GM12878 (cell line): ENCODE data around the gene UST. TPM values are rescaled to one million over a fixed set of nuclear protein-coding genes. Genes with fewer than 3 reads are reported as not detected.
A peak's percentile ranks its signal among the peaks of the same experiment; 100 is the strongest.

ENCODE experiments used
- CBX3 ChIP-seq: fragments of 200-600 bp; sonication (generic); IDR thresholded peaks from 2 replicates; pipeline ENCODE4 v1.6.1; 2016; ENCODE audit warnings: low read depth, borderline replicate concordance
- EP300 ChIP-seq, 2 experiments: fragments of 150-350 bp in 1 of 2; IDR thresholded peaks; 2 replicates each; pipeline ENCODE4 v1.6.1; 2011 to 2012; ENCODE audit warnings: low read depth in 2 of 2, low read length in 2 of 2, borderline replicate concordance in 1 of 2, improper control_type of control experiment in 1 of 2, inconsistent platforms in 1 of 2; ENCODE audit not compliant: control insufficient read depth in 1 of 2
- ESRRA ChIP-seq: IDR thresholded peaks from 2 replicates; pipeline ENCODE4 v1.6.1; 2012; ENCODE audit warnings: mild to moderate bottlenecking, low read length, improper control_type of control experiment
- ETV6 ChIP-seq, 2 experiments: fragments of 450-650 bp in 1 of 2; IDR thresholded peaks in 1 of 2; conservative IDR thresholded peaks in 1 of 2; 2 replicates each; pipeline ENCODE4 v1.6.1; 2014; ENCODE audit warnings: antibody characterized with exemption in 1 of 2, borderline replicate concordance in 1 of 2, low read depth in 1 of 2, mild to moderate bottlenecking in 1 of 2, moderate library complexity in 1 of 2
- MEF2A ChIP-seq: IDR thresholded peaks from 2 replicates; pipeline ENCODE4 v1.6.1; 2011; ENCODE audit warnings: low read depth, mild to moderate bottlenecking, low read length, moderate library complexity; ENCODE audit not compliant: insufficient read depth
- MTA3 ChIP-seq: IDR thresholded peaks from 2 replicates; pipeline ENCODE4 v1.6.1; 2012; ENCODE audit warnings: low read length, inconsistent platforms, borderline replicate concordance
- NFYB ChIP-seq: IDR thresholded peaks from 2 replicates; pipeline ENCODE4 v1.6.1; 2011; ENCODE audit warnings: low read depth, mild to moderate bottlenecking, low read length, improper control_type of control experiment, moderate library complexity; ENCODE audit not compliant: insufficient read depth
- YY1 ChIP-seq: IDR thresholded peaks from 2 replicates; pipeline ENCODE4 v1.6.1; 2011; ENCODE audit warnings: low read depth, mild to moderate bottlenecking, low read length
- polyA plus RNA-seq, 11 experiments: library from polyadenylated mRNA; depleted of rRNA in 4 of 11; unstranded in 6 of 11; stranded (reverse) in 5 of 11; fragments of >200 nt; fragmentation: Nextera tagmentation in 4 of 11; fragmentation: Illumina TruSeq in 1 of 11; extraction: Ambion mirVana in 4 of 11; extraction: Trizol in 1 of 11; gene quantifications; 1 replicate in 1 of 11; 2 replicates in 10 of 11; pipeline versions ENCODE4 v1.2.1 to v1.2.3, GENCODE V29; 2011 to 2016; ENCODE audit warnings: inconsistent platforms in 2 of 11, missing spikeins in 2 of 11, low read depth in 1 of 11
- total RNA-seq, 4 experiments: library from RNA; depleted of rRNA in 3 of 4; stranded (reverse); fragments of >200 nt in 3 of 4; fragmentation: Illumina TruSeq in 1 of 4; extraction: Trizol in 1 of 4; gene quantifications; 2 replicates each; pipeline versions ENCODE4 v1.2.1 to v1.2.3, GENCODE V29; 2013 to 2021
- TF ChIP-seq, protein P1 (sequence below): IDR thresholded peaks from 2 replicates; pipeline ENCODE4 v1.6.1; 2011; ENCODE audit warnings: borderline replicate concordance, low read depth, mild to moderate bottlenecking, moderate library complexity, low read length; ENCODE audit not compliant: insufficient read depth, poor library complexity, severe bottlenecking
- TF ChIP-seq, protein P2 (sequence below): IDR thresholded peaks from 2 replicates; pipeline ENCODE4 v1.6.1; 2011; ENCODE audit warnings: low read depth, low read length, improper control_type of control experiment, borderline replicate concordance
- TF ChIP-seq, protein P3 (sequence below): fragments of 450-650 bp; IDR thresholded peaks from 2 replicates; pipeline ENCODE4 v1.6.1; 2017; ENCODE audit warnings: low read depth, mild to moderate bottlenecking, moderate library complexity
- TF ChIP-seq, protein P4 (sequence below), 3 experiments: IDR thresholded peaks in 2 of 3; conservative IDR thresholded peaks in 1 of 3; 2 replicates each; pipeline ENCODE4 v1.5.1; 2011; ENCODE audit warnings: low read depth in 3 of 3, low read length in 3 of 3, mild to moderate bottlenecking in 3 of 3, control low read depth in 2 of 3, moderate library complexity in 2 of 3, inconsistent platforms in 1 of 3, mixed read lengths in 1 of 3; ENCODE audit not compliant: control insufficient read depth in 2 of 3, insufficient read depth in 1 of 3; ENCODE audit errors: extremely low read depth in 1 of 3
- TF ChIP-seq, protein P5 (sequence below): fragments of 450-650 bp; IDR thresholded peaks from 2 replicates; pipeline ENCODE4 v1.6.1; 2017; ENCODE audit warnings: mild to moderate bottlenecking, moderate library complexity
- TF ChIP-seq, protein P6 (sequence below): fragments of 450-650 bp; IDR thresholded peaks from 2 replicates; pipeline ENCODE4 v1.6.1; 2014; ENCODE audit warnings: mild to moderate bottlenecking
- TF ChIP-seq, protein P7 (sequence below): fragments of 450-650 bp; IDR thresholded peaks from 2 replicates; pipeline ENCODE4 v1.6.1; 2016; ENCODE audit warnings: mild to moderate bottlenecking

The UST gene
- total and polyA plus RNA-seq, 10 of the 15 experiments (the other 5 are each of a cell fraction or from before 2014, with no cell fraction given) = 0.74 to 43.3 (median 2.2) TPM

DNA sequence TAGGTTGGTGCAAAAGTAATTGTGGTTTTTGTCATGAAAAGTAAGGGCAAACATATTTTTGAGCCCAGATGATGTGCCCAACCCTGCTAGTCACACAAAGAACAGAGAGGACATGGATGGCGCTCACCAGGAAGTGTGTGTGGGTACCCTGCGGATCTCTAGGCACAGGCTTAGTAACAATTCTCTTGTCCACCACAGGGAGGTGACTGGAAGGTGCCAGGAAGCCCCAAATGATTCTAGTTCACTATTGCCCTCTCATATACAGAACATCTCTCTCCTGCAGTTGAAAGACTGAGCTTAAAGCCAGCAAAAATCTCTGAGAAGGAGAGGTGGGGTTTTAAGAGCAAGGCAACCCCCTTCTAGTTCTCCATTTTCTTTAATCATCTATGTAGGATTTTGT is 298.6 kb downstream of the UST start (continued):
- TF ChIP-seq, protein P1, sequence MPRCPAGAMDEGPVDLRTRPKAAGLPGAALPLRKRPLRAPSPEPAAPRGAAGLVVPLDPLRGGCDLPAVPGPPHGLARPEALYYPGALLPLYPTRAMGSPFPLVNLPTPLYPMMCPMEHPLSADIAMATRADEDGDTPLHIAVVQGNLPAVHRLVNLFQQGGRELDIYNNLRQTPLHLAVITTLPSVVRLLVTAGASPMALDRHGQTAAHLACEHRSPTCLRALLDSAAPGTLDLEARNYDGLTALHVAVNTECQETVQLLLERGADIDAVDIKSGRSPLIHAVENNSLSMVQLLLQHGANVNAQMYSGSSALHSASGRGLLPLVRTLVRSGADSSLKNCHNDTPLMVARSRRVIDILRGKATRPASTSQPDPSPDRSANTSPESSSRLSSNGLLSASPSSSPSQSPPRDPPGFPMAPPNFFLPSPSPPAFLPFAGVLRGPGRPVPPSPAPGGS = no peak
- TF ChIP-seq, protein P2, sequence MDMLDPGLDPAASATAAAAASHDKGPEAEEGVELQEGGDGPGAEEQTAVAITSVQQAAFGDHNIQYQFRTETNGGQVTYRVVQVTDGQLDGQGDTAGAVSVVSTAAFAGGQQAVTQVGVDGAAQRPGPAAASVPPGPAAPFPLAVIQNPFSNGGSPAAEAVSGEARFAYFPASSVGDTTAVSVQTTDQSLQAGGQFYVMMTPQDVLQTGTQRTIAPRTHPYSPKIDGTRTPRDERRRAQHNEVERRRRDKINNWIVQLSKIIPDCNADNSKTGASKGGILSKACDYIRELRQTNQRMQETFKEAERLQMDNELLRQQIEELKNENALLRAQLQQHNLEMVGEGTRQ = no peak
- TF ChIP-seq, protein P3, sequence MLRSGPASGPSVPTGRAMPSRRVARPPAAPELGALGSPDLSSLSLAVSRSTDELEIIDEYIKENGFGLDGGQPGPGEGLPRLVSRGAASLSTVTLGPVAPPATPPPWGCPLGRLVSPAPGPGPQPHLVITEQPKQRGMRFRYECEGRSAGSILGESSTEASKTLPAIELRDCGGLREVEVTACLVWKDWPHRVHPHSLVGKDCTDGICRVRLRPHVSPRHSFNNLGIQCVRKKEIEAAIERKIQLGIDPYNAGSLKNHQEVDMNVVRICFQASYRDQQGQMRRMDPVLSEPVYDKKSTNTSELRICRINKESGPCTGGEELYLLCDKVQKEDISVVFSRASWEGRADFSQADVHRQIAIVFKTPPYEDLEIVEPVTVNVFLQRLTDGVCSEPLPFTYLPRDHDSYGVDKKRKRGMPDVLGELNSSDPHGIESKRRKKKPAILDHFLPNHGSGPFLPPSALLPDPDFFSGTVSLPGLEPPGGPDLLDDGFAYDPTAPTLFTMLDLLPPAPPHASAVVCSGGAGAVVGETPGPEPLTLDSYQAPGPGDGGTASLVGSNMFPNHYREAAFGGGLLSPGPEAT = peak; percentile 51; the same call in 1 of the 2 replicates
- TF ChIP-seq MTA3 (no peak), YY1 (peak; percentile 43; the same call in 1 of the 2 replicates), CBX3 (no peak), EP300 (IDR thresholded peaks at IDR 0.05; ENCODE audit: borderline replicate concordance in 1 of 2, control insufficient read depth in 1 of 2, low read depth in 2 of 2, low read length in 2 of 2) (no peak), ESRRA (no peak), MEF2A (no peak), ETV6 (conservative IDR thresholded peaks at IDR 0.05 in 1 of 2, IDR thresholded peaks at IDR 0.05 in 1 of 2; ENCODE audit: borderline replicate concordance in 1 of 2, low read depth in 1 of 2) (0 out of 4 replicates have a peak, but pooled peaks of 1 of the 2 experiments have one; percentile 33), NFYB (no peak)
- TF ChIP-seq, protein P4, sequence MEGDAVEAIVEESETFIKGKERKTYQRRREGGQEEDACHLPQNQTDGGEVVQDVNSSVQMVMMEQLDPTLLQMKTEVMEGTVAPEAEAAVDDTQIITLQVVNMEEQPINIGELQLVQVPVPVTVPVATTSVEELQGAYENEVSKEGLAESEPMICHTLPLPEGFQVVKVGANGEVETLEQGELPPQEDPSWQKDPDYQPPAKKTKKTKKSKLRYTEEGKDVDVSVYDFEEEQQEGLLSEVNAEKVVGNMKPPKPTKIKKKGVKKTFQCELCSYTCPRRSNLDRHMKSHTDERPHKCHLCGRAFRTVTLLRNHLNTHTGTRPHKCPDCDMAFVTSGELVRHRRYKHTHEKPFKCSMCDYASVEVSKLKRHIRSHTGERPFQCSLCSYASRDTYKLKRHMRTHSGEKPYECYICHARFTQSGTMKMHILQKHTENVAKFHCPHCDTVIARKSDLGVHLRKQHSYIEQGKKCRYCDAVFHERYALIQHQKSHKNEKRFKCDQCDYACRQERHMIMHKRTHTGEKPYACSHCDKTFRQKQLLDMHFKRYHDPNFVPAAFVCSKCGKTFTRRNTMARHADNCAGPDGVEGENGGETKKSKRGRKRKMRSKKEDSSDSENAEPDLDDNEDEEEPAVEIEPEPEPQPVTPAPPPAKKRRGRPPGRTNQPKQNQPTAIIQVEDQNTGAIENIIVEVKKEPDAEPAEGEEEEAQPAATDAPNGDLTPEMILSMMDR (IDR thresholded peaks at IDR 0.05 in 2 of 3, conservative IDR thresholded peaks at IDR 0.05 in 1 of 3; ENCODE audit: control insufficient read depth in 2 of 3, extremely low read depth in 1 of 3, insufficient read depth in 1 of 3, low read depth in 3 of 3, low read length in 3 of 3) = peak; percentile 38 to 49 (median 44)
- TF ChIP-seq, protein P5, sequence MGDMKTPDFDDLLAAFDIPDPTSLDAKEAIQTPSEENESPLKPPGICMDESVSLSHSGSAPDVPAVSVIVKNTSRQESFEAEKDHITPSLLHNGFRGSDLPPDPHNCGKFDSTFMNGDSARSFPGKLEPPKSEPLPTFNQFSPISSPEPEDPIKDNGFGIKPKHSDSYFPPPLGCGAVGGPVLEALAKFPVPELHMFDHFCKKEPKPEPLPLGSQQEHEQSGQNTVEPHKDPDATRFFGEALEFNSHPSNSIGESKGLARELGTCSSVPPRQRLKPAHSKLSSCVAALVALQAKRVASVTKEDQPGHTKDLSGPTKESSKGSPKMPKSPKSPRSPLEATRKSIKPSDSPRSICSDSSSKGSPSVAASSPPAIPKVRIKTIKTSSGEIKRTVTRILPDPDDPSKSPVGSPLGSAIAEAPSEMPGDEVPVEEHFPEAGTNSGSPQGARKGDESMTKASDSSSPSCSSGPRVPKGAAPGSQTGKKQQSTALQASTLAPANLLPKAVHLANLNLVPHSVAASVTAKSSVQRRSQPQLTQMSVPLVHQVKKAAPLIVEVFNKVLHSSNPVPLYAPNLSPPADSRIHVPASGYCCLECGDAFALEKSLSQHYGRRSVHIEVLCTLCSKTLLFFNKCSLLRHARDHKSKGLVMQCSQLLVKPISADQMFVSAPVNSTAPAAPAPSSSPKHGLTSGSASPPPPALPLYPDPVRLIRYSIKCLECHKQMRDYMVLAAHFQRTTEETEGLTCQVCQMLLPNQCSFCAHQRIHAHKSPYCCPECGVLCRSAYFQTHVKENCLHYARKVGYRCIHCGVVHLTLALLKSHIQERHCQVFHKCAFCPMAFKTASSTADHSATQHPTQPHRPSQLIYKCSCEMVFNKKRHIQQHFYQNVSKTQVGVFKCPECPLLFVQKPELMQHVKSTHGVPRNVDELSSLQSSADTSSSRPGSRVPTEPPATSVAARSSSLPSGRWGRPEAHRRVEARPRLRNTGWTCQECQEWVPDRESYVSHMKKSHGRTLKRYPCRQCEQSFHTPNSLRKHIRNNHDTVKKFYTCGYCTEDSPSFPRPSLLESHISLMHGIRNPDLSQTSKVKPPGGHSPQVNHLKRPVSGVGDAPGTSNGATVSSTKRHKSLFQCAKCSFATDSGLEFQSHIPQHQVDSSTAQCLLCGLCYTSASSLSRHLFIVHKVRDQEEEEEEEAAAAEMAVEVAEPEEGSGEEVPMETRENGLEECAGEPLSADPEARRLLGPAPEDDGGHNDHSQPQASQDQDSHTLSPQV = no peak
- TF ChIP-seq, protein P6, sequence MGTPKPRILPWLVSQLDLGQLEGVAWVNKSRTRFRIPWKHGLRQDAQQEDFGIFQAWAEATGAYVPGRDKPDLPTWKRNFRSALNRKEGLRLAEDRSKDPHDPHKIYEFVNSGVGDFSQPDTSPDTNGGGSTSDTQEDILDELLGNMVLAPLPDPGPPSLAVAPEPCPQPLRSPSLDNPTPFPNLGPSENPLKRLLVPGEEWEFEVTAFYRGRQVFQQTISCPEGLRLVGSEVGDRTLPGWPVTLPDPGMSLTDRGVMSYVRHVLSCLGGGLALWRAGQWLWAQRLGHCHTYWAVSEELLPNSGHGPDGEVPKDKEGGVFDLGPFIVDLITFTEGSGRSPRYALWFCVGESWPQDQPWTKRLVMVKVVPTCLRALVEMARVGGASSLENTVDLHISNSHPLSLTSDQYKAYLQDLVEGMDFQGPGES = no peak
- TF ChIP-seq, protein P7, sequence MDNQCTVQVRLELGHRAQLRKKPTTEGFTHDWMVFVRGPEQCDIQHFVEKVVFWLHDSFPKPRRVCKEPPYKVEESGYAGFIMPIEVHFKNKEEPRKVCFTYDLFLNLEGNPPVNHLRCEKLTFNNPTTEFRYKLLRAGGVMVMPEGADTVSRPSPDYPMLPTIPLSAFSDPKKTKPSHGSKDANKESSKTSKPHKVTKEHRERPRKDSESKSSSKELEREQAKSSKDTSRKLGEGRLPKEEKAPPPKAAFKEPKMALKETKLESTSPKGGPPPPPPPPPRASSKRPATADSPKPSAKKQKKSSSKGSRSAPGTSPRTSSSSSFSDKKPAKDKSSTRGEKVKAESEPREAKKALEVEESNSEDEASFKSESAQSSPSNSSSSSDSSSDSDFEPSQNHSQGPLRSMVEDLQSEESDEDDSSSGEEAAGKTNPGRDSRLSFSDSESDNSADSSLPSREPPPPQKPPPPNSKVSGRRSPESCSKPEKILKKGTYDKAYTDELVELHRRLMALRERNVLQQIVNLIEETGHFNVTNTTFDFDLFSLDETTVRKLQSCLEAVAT = peak; percentile 70
